H9 (cell line): ENCODE measurements around the gene C11orf86. TPM values are rescaled to one million over a fixed set of nuclear protein-coding genes. Genes with fewer than 3 reads are reported as not detected.

Source experiments
- DNase-seq: peaks from one replicate; pipeline ENCODE4 v3.0.0-alpha.2; 2017
- H2AFZ ChIP-seq: one replicate; pipeline ENCODE4 v1.6.1; 2013; ENCODE audit warnings: mild to moderate bottlenecking, low read length, control low read depth, moderate library complexity
- H2AK5ac ChIP-seq: 2 replicates; pipeline ENCODE4 v1.6.1; 2013; ENCODE audit warnings: low read length, control low read depth, mixed read lengths; ENCODE audit not compliant: insufficient read length
- H2BK120ac ChIP-seq: one replicate; pipeline ENCODE4 v1.6.1; 2013; ENCODE audit warnings: low read depth, mild to moderate bottlenecking, low read length, control low read depth, inconsistent platforms; ENCODE audit not compliant: poor library complexity, severe bottlenecking
- H2BK12ac ChIP-seq: 2 replicates; pipeline ENCODE4 v1.6.1; 2013; ENCODE audit warnings: low read length, control low read depth, mixed read lengths, low read depth; ENCODE audit not compliant: insufficient read length
- H2BK15ac ChIP-seq: 2 replicates; pipeline ENCODE4 v1.6.1; 2013; ENCODE audit warnings: low read depth, low read length, control low read depth
- H2BK20ac ChIP-seq: one replicate; pipeline ENCODE4 v1.6.1; 2013; ENCODE audit warnings: low read depth, mild to moderate bottlenecking, low read length, control low read depth, inconsistent platforms; ENCODE audit not compliant: poor library complexity, severe bottlenecking
- H2BK5ac ChIP-seq: 2 replicates; pipeline ENCODE4 v1.6.1; 2013; ENCODE audit warnings: low read length, control low read depth, mixed read lengths; ENCODE audit not compliant: insufficient read length
- H3K14ac ChIP-seq: 2 replicates; pipeline ENCODE4 v1.6.1; 2013; ENCODE audit warnings: low read length, control low read depth; ENCODE audit not compliant: insufficient read depth
- H3K18ac ChIP-seq: 2 replicates; pipeline ENCODE4 v1.6.1; 2013; ENCODE audit warnings: low read depth, mild to moderate bottlenecking, mixed read lengths, low read length, control low read depth; ENCODE audit not compliant: insufficient read length
- H3K23ac ChIP-seq: 2 replicates; pipeline ENCODE4 v1.6.1; 2013; ENCODE audit warnings: low read length, control low read depth, mixed read lengths, low read depth; ENCODE audit not compliant: insufficient read length
- H3K23me2 ChIP-seq: 2 replicates; pipeline ENCODE4 v1.6.1; 2013; ENCODE audit warnings: low read depth, mild to moderate bottlenecking, mixed read lengths, low read length, control low read depth; ENCODE audit not compliant: insufficient read length, poor library complexity, severe bottlenecking
- H3K27ac ChIP-seq: 2 replicates; pipeline ENCODE4 v1.5.1; 2013; ENCODE audit warnings: low read length, control low read depth, mixed read lengths, low read depth; ENCODE audit not compliant: insufficient read length
- H3K27me3 ChIP-seq: 2 replicates; pipeline ENCODE4 v1.6.1; 2013; ENCODE audit warnings: low read length, control low read depth, inconsistent platforms; ENCODE audit not compliant: insufficient read depth
- H3K4ac ChIP-seq: 2 replicates; pipeline ENCODE4 v1.6.1; 2013; ENCODE audit warnings: low read depth, mild to moderate bottlenecking, control low read depth, inconsistent platforms, low read length, moderate library complexity
- H3K4me1 ChIP-seq: 2 replicates; pipeline ENCODE4 v1.6.1; 2013; ENCODE audit warnings: low read length, control low read depth, inconsistent platforms; ENCODE audit not compliant: insufficient read depth
- H3K4me2 ChIP-seq: 2 replicates; pipeline ENCODE4 v1.6.1; 2013; ENCODE audit warnings: low read length, control low read depth, mixed read lengths; ENCODE audit not compliant: insufficient read length, insufficient read depth
- H3K56ac ChIP-seq: 2 replicates; pipeline ENCODE4 v1.6.1; 2013; ENCODE audit warnings: low read depth, mild to moderate bottlenecking, mixed read lengths, low read length, control low read depth; ENCODE audit not compliant: insufficient read length
- H3K79me1 ChIP-seq: 2 replicates; pipeline ENCODE4 v1.6.1; 2013; ENCODE audit warnings: low read depth, mild to moderate bottlenecking, moderate library complexity, low read length, control low read depth, inconsistent platforms; ENCODE audit not compliant: insufficient read depth, poor library complexity, severe bottlenecking
- H3K79me2 ChIP-seq: 2 replicates; pipeline ENCODE4 v1.6.1; 2013; ENCODE audit warnings: low read length, control low read depth, inconsistent platforms; ENCODE audit not compliant: insufficient read depth
- H3K9ac ChIP-seq: 2 replicates; pipeline ENCODE4 v1.6.1; 2013; ENCODE audit warnings: low read length, control low read depth, mixed read lengths; ENCODE audit not compliant: insufficient read length; ENCODE audit errors: extremely low read depth
- H3K9me3 ChIP-seq: one replicate; pipeline ENCODE4 v1.6.1; 2013; ENCODE audit warnings: low read depth, low read length, inconsistent platforms; ENCODE audit not compliant: control insufficient read depth
- H3T11ph ChIP-seq: one replicate; pipeline ENCODE4 v1.6.1; 2013; ENCODE audit warnings: mild to moderate bottlenecking, low read length, control low read depth, inconsistent platforms
- H4K20me1 ChIP-seq: one replicate; pipeline ENCODE4 v1.6.1; 2013; ENCODE audit not compliant: control insufficient read depth, insufficient read length, insufficient read depth
- H4K5ac ChIP-seq: 2 replicates; pipeline ENCODE4 v1.6.1; 2013; ENCODE audit warnings: low read depth, mild to moderate bottlenecking, mixed read lengths, low read length, control low read depth; ENCODE audit not compliant: insufficient read length
- H4K8ac ChIP-seq: replicated peaks from 2 replicates; pipeline ENCODE4 v1.6.1; 2013; ENCODE audit warnings: low read length, control low read depth, mixed read lengths, low read depth; ENCODE audit not compliant: insufficient read length
- H4K91ac ChIP-seq: 2 replicates; pipeline ENCODE4 v1.6.1; 2013; ENCODE audit warnings: low read depth, mild to moderate bottlenecking, moderate library complexity, mixed read lengths, low read length, control low read depth; ENCODE audit not compliant: insufficient read length
- H3K27ac Mint-ChIP-seq, 3 experiments: 2 replicates in 2 of 3; 3 replicates in 1 of 3; pipeline ENCODE4 v1.8.0; 2020 to 2021; ENCODE audit warnings: mixed read lengths in 3 of 3, mild to moderate bottlenecking in 1 of 3, moderate library complexity in 1 of 3
- H3K27me3 Mint-ChIP-seq: 2 replicates; pipeline ENCODE4 v1.8.0; 2021; ENCODE audit warnings: low read depth, mild to moderate bottlenecking, moderate library complexity, mixed read lengths
- H3K36me3 Mint-ChIP-seq, 3 experiments: 2 replicates in 2 of 3; 3 replicates in 1 of 3; pipeline ENCODE4 v1.8.0; 2020 to 2021; ENCODE audit warnings: low read depth in 3 of 3, mixed read lengths in 3 of 3; ENCODE audit not compliant: insufficient read depth in 1 of 3
- H3K4me1 Mint-ChIP-seq, 2 experiments: 2 replicates each; pipeline ENCODE4 v1.8.0; 2020; ENCODE audit warnings: mixed read lengths in 2 of 2
- H3K4me3 Mint-ChIP-seq, 2 experiments: 2 replicates in 1 of 2; 3 replicates in 1 of 2; pipeline ENCODE4 v1.8.0; 2020 to 2021; ENCODE audit warnings: mild to moderate bottlenecking in 2 of 2, mixed read lengths in 2 of 2, moderate library complexity in 1 of 2
- H3K9me3 Mint-ChIP-seq, 2 experiments: 2 replicates in 1 of 2; 3 replicates in 1 of 2; pipeline ENCODE4 v1.8.0; 2020; ENCODE audit warnings: mild to moderate bottlenecking in 2 of 2, mixed read lengths in 2 of 2, moderate library complexity in 1 of 2
- CTCF ChIP-seq: fragments of 200-600 bp; sonication (generic); conservative IDR thresholded peaks from 3 replicates; pipeline ENCODE4 v1.8.0; 2021; ENCODE audit warnings: antibody characterized with exemption, mild to moderate bottlenecking
- WGBS: extraction: QIAGEN DNeasy Blood & Tissue Kit; methylation state at CpG from one replicate; pipeline ENCODE4 v1.1.7; 2013; ENCODE audit warnings: missing lambda C conversion rate, low lambda C conversion rate, mixed read lengths; ENCODE audit not compliant: insufficient read length; ENCODE audit errors: extremely low coverage; 5-methylcytosine and 5-hydroxymethylcytosine counted together
- total RNA-seq: library from RNA; stranded (reverse); gene quantifications from 2 replicates; pipeline ENCODE4 v1.2.1, GENCODE V29; 2021

The C11orf86 gene
- total RNA-seq, 1 experiment from 2014 or later, result not detected

DNA sequence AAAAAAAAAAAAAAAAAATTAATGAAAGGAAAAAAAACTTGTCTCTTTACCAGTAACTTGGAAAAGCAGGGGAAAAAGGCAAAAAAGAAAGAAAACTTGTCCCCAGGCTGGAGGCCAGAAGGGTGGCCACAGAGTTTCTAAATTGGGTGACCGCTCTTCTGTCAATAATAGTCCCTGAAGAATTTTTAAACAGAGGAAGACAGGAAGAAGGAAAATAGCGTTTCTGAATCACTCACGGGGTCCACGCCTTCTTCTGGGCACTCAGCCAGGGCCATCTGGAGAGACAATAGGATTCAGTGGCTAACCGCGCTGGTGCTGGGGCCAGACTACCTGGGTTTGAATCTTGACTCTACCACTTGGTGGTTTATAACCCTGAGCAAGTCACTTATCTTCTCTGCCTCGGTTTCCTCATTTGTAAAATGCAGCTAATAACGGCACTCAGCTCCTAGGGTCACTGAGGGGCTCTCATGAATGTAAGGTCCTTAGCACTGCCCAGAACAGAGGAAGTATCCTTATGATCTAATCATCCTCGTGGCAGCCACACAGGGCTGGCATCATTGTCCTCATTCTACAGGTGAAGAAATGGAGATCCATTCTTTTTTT, 7.0 kb downstream of the C11orf86 start:
- Mint-ChIP-seq H3K4me1 (peaks cover 6 to 8% of the 10 kb centered on the region in 2 experiments), H3K4me3 (no peak overlapping the region), H3K36me3 (peaks cover 2 to 4% (median 2%) of the 10 kb centered on the region in 3 experiments; a peak in 5 of 7 replicates), H3K9me3 (peaks cover 7 to 12% of the 10 kb centered on the region in 2 experiments), H3K27me3 (peaks cover 13% of the 10 kb centered on the region), H3K27ac (no peak overlapping the region)
- H3K4me1 ChIP-seq, result peaks cover under 1% of the 10 kb centered on the region; the same call in 1 of the 2 replicates
- H4K20me1 ChIP-seq, result no peaks in the 10 kb centered on the region
- no peak overlapping the region for H2BK12ac ChIP-seq
- no peak overlapping the region for H4K91ac ChIP-seq
- no peak overlapping the region for H3K9ac ChIP-seq
- no peak for DNase-seq
- no peaks in the 10 kb centered on the region for H3K79me2 ChIP-seq
- no peaks in the 10 kb centered on the region for H3K79me1 ChIP-seq
- H3K27ac ChIP-seq, result no peak overlapping the region
- H2BK120ac ChIP-seq, result no peak overlapping the region
- no peak for TF ChIP-seq CTCF
- H2BK5ac ChIP-seq, result no peak overlapping the region
- no peak overlapping the region for H4K8ac ChIP-seq
- no peak overlapping the region for H2AK5ac ChIP-seq
- no peaks in the 10 kb centered on the region for H3K27me3 ChIP-seq
- no peak overlapping the region for H2BK15ac ChIP-seq
- H2BK20ac ChIP-seq, result no peak overlapping the region
- no peak overlapping the region for H2AFZ ChIP-seq
- H3K23me2 ChIP-seq, result no peaks in the 10 kb centered on the region
- no CpG with 5 or more reads among the region's 9 CpGs for WGBS
- no peak overlapping the region for H4K5ac ChIP-seq
- H3K18ac ChIP-seq, result no peak overlapping the region
- no peak overlapping the region for H3K14ac ChIP-seq
- no peak overlapping the region for H3K56ac ChIP-seq
- no peaks in the 10 kb centered on the region for H3K9me3 ChIP-seq
- H3K4me2 ChIP-seq, result no peak overlapping the region
- H3K4ac ChIP-seq, result no peak overlapping the region
- no peak overlapping the region for H3K23ac ChIP-seq
- H3T11ph ChIP-seq, result no peak overlapping the region
